Muscle of back (tissue), 13 donors: ENCODE results near the gene PRG3. TPM values are rescaled to one million over a fixed set of nuclear protein-coding genes. Genes with fewer than 3 reads are reported as not detected.

Experiments used
- DNase-seq, 3 donors: peaks; one replicate each; pipeline versions ENCODE4 v3.0.0 to v3.0.0-alpha.2; 2013
- long read RNA-seq, 9 donors: transcript quantifications; one replicate each; lab custom pipeline, GENCODE V29; 2026
- polyA plus RNA-seq, 10 donors: library from polyadenylated mRNA; unstranded; fragments of 120-200 nt; gene quantifications; one replicate each; pipeline ENCODE4 v1.2.1, GENCODE V29; 2013; ENCODE audit not compliant: insufficient read length in 10 of 10

Gene PRG3
- 1 to 10 TPM in 1 of 10 donors, under 1 TPM in 3, not detected in 6; 0.33 to 1.3 (median 0.48) TPM for polyA plus RNA-seq
- long read RNA-seq, donor 1, result 0 reads
- long read RNA-seq, donor 2, result 0 reads
- long read RNA-seq, donor 3, result 0 reads
- long read RNA-seq, donor 4, result 0 reads
- long read RNA-seq, donor 5, partial matches to known transcripts, result 0 of 1 reads
- long read RNA-seq, donor 5, other reads (novel, unspliced or antisense), result 0 of 1 reads
- long read RNA-seq, donor 6, partial matches to known transcripts, result 0 of 1 reads
- long read RNA-seq, donor 6, other reads (novel, unspliced or antisense), result 0 of 1 reads
- long read RNA-seq, donor 7, result 0 reads
- long read RNA-seq, donor 8, result 0 reads
- long read RNA-seq, donor 9, result 0 reads

- DNase-seq, result no peak
Observed at GRCh38 chr11:57380975-57381374, at the start of gene PRG3. Gene PRG3, minus strand, starts transcription at chr11:57381150. Its CDS starts 442 bp downstream, at chr11:57380708.

- no peak for DNase-seq
Observed at GRCh38 chr11:57429946-57430345, 49.0 kb upstream of the PRG3 start.

GRCh38 chr11:57428643-57429042, 47.7 kb upstream of the PRG3 start:
- DNase-seq, result no peak

- DNase-seq, result peak; percentile 90 to 96 (median 93)
Observed at GRCh38 chr11:57427727-57428082, 46.8 kb upstream of the PRG3 start.

GRCh38 chr11:57426929-57427726, 46.2 kb upstream of the PRG3 start, which contains the start of gene SLC43A3:
Gene SLC43A3, minus strand, starts transcription at chr11:57427121. Its CDS starts 949 bp downstream, at chr11:57426172.
- DNase-seq, result peak; percentile 86 to 95 (median 88)

- DNase-seq, result no peak
Observed at GRCh38 chr11:57426439-57426928, 45.5 kb upstream of the PRG3 start.

GRCh38 chr11:57425565-57426438, 44.9 kb upstream of the PRG3 start:
- peak; percentile 21 to 83 (median 76) for DNase-seq

GRCh38 chr11:57424792-57425564, 44.0 kb upstream of the PRG3 start:
- DNase-seq, result peak; percentile 58 to 79 (median 79)

GRCh38 chr11:57424137-57424791, 43.3 kb upstream of the PRG3 start:
- peak in 1 of 3 donors; percentile 13 for DNase-seq

- DNase-seq, result no peak
Observed at GRCh38 chr11:57422669-57423068, 41.7 kb upstream of the PRG3 start.

GRCh38 chr11:57421805-57422204, 40.9 kb upstream of the PRG3 start:
- DNase-seq, result no peak

- no peak for DNase-seq
Observed at GRCh38 chr11:57421066-57421465, 40.1 kb upstream of the PRG3 start.

- no peak for DNase-seq
Observed at GRCh38 chr11:57419146-57419545, 38.2 kb upstream of the PRG3 start.

- no peak for DNase-seq
Observed at GRCh38 chr11:57418131-57418530, 37.2 kb upstream of the PRG3 start.

GRCh38 chr11:57417056-57417455, 36.1 kb upstream of the PRG3 start:
- DNase-seq, result peak in 1 of 3 donors; percentile 38

- DNase-seq, result no peak
Observed at GRCh38 chr11:57416436-57416835, 35.5 kb upstream of the PRG3 start.

- no peak for DNase-seq
Observed at GRCh38 chr11:57414612-57415212, 33.8 kb upstream of the PRG3 start.

- DNase-seq, result no peak
Observed at GRCh38 chr11:57413681-57414080, 32.7 kb upstream of the PRG3 start.

- DNase-seq, result peak in 1 of 3 donors; percentile 48
Observed at GRCh38 chr11:57410287-57410686, 29.3 kb upstream of the PRG3 start.
